K562 (cell line): ENCODE results near the gene CERS3. TPM values are rescaled to one million over a fixed set of nuclear protein-coding genes. Genes with fewer than 3 reads are reported as not detected.

Experiments used
- ATF7 ChIP-seq: fragments of 450-650 bp; IDR thresholded peaks from 2 replicates; pipeline ENCODE4 v1.7.1; 2014; ENCODE audit warnings: mild to moderate bottlenecking, moderate library complexity
- BCL6 ChIP-seq: fragments of 250-450 bp; sonication (Bioruptor Pico); IDR thresholded peaks from 2 replicates; pipeline ENCODE4 v1.4.0; 2020
- C11orf30 ChIP-seq: fragments of 450-650 bp; IDR thresholded peaks from 2 replicates; pipeline ENCODE4 v1.6.1; 2016; ENCODE audit warnings: low read depth, mild to moderate bottlenecking
- CHAMP1 ChIP-seq: fragments of 450-650 bp; IDR thresholded peaks from 2 replicates; pipeline ENCODE4 v1.6.1; 2016; ENCODE audit warnings: mild to moderate bottlenecking
- ETS2 ChIP-seq: IDR thresholded peaks from 2 replicates; pipeline ENCODE4 v1.6.1; 2016; ENCODE audit warnings: borderline replicate concordance, missing genetic modification characterization, mild to moderate bottlenecking, moderate library complexity, missing compliant biosample characterization; ENCODE audit not compliant: poor library complexity, severe bottlenecking
- MNT ChIP-seq, 2 experiments: fragments of 450-650 bp; conservative IDR thresholded peaks; 2 replicates each; pipeline ENCODE4 v1.6.1; 2017; ENCODE audit warnings: mild to moderate bottlenecking in 2 of 2, moderate library complexity in 2 of 2
- MYNN ChIP-seq, 2 experiments: sonication (generic); formaldehyde crosslinking in 1 of 2; IDR thresholded peaks; 2 replicates each; pipeline versions ENCODE4 v1.5.0 to v1.6.1; 2016 to 2020; ENCODE audit warnings: antibody characterized with exemption in 1 of 2, missing genetic modification reagents in 1 of 2
- ZBTB2 ChIP-seq: fragments of 450-650 bp; IDR thresholded peaks from 2 replicates; pipeline ENCODE4 v1.6.1; 2016; ENCODE audit warnings: antibody characterized with exemption
- ZFP91 ChIP-seq: sonication (generic); formaldehyde crosslinking; IDR thresholded peaks from 2 replicates; pipeline ENCODE4 v1.8.0; 2022; ENCODE audit warnings: mild to moderate bottlenecking, missing genetic modification reagents
- ZKSCAN3 ChIP-seq: fragments of 250-450 bp; sonication (Bioruptor Pico); IDR thresholded peaks from 2 replicates; pipeline ENCODE4 v1.4.0; 2020
- ZNF280A ChIP-seq: fragments of 450-650 bp; IDR thresholded peaks from 2 replicates; pipeline ENCODE4 v1.6.1; 2018; ENCODE audit warnings: mild to moderate bottlenecking, low read depth; ENCODE audit not compliant: partially characterized antibody
- ZNF384 ChIP-seq: IDR thresholded peaks from 2 replicates; pipeline ENCODE4 v1.6.1; 2012; ENCODE audit warnings: low read depth, low read length, improper control_type of control experiment
- polyA plus RNA-seq, 8 experiments: library from polyadenylated mRNA; depleted of rRNA in 4 of 8; stranded (reverse) in 5 of 8; unstranded in 3 of 8; fragments of >200 nt; fragmentation: Nextera tagmentation in 2 of 8; fragmentation: Illumina TruSeq in 1 of 8; extraction: Ambion mirVana in 2 of 8; extraction: Trizol in 1 of 8; gene quantifications; 2 replicates each; pipeline versions ENCODE4 v1.2.1 to v1.2.3, GENCODE V29; 2011 to 2014; ENCODE audit warnings: inconsistent platforms in 1 of 8, missing spikeins in 1 of 8
- total RNA-seq, 7 experiments: library from RNA; depleted of rRNA in 6 of 7; stranded (reverse); fragments of >200 nt in 6 of 7; fragmentation: Illumina TruSeq in 2 of 7; extraction: Trizol in 2 of 7; gene quantifications; 2 replicates each; pipeline versions ENCODE4 v1.2.1 to v1.2.3, GENCODE V29; 2011 to 2021; ENCODE audit warnings: low replicate concordance in 1 of 7

The CERS3 gene
- total and polyA plus RNA-seq, 9 of the 15 experiments (the other 6 are each of a cell fraction or from before 2014, with no cell fraction given) = not detected

- TF ChIP-seq CHAMP1 = no peak
- no peak for TF ChIP-seq BCL6
- no peak for TF ChIP-seq ZBTB2
- TF ChIP-seq ZFP91 (CRISPR knock-in tag) = no peak
- TF ChIP-seq ZKSCAN3 = no peak
- TF ChIP-seq C11orf30 = peak; percentile 53
- no peak for TF ChIP-seq ZNF384
- TF ChIP-seq ATF7 = 0 out of 2 replicates have a peak, but pooled peaks have one; percentile 26
- no peak for TF ChIP-seq MNT (conservative IDR thresholded peaks at IDR 0.05)
- TF ChIP-seq ETS2 = no peak
- TF ChIP-seq MYNN (IDR thresholded peaks at IDR 0.05) = no peak
- TF ChIP-seq MYNN (CRISPR knock-in tag; IDR thresholded peaks at IDR 0.05) = no peak
- no peak for TF ChIP-seq ZNF280A
Measured at GRCh38 chr15:100350434-100351226, 178.1 kb downstream of the CERS3 start (continued).
